Measurements from ENCODE around the gene TBC1D2B. TPM values are rescaled to one million over a fixed set of nuclear protein-coding genes. Genes with fewer than 3 reads are reported as not detected.
"Not testable (repeated sequence)": the region's sequence is repeated elsewhere in the genome, so short reads cannot be mapped to it uniquely, and the experiment has no call there.

TBC1D2B gene
- polyA plus RNA-seq, 1 experiment, result 39.8 TPM

- DNase-seq (ENCODE audit: low read depth), result no peak
- ChIA-PET CTCF (interaction anchor here (0.7 to 3.5 kb wide), 6 partner anchors 33 to 121 kb away, joined by 3 to 34 read pairs (median 4); no protein-coding TSS in a partner anchor), POLR2A (no interaction called here)
- H3K4me3 ChIP-seq (ENCODE audit: low read depth, low read length), result no peak overlapping the region
- peaks cover 34% of the 10 kb centered on the region for H3K36me3 ChIP-seq (ENCODE audit: control insufficient read depth, insufficient read depth, low read length)
- TF ChIP-seq CTCF (IDR thresholded peaks at IDR 0.05; ENCODE audit: insufficient read depth, low read depth, low read length), result no peak
- no peaks in the 10 kb centered on the region for H3K27me3 ChIP-seq (ENCODE audit: control insufficient read depth, insufficient read depth, low read length)
These were observed 78.0 kb downstream of the TBC1D2B start for GRCh38 chr15:77999486-77999885.

GRCh38 chr15:77998592-77998991 lies 78.9 kb downstream of the TBC1D2B start:
- Histone ChIP-seq H3K4me3 (ENCODE audit: low read depth, low read length) (no peak overlapping the region), H3K36me3 (ENCODE audit: control insufficient read depth, insufficient read depth, low read length) (peaks cover 29% of the 10 kb centered on the region), H3K27me3 (ENCODE audit: control insufficient read depth, insufficient read depth, low read length) (no peaks in the 10 kb centered on the region)
- DNase-seq (ENCODE audit: low read depth), result no peak
- no peak for TF ChIP-seq CTCF (IDR thresholded peaks at IDR 0.05; ENCODE audit: insufficient read depth, low read depth, low read length)
- ChIA-PET CTCF (interaction anchor here (1.6 to 3.5 kb wide), 3 partner anchors 32 to 122 kb away, joined by 4 to 34 read pairs (median 6); no protein-coding TSS in a partner anchor), POLR2A (no interaction called here)

GRCh38 chr15:77997761-77998554 lies 79.6 kb downstream of the TBC1D2B start:
- CTCF ChIA-PET, result interaction anchor here (2.0 to 3.5 kb wide), 2 partner anchors 32 to 109 kb away, joined by 6 to 34 read pairs; no protein-coding TSS in a partner anchor
- POLR2A ChIA-PET; DNase-seq (ENCODE audit: low read depth); H3K4me3 ChIP-seq (ENCODE audit: low read depth, low read length); H3K27me3 ChIP-seq (ENCODE audit: control insufficient read depth, insufficient read depth, low read length): not testable (repeated sequence)
- H3K36me3 ChIP-seq (ENCODE audit: control insufficient read depth, insufficient read depth, low read length), result peaks cover 23% of the 10 kb centered on the region

GRCh38 chr15:77997221-77997620 lies 80.3 kb downstream of the TBC1D2B start:
- POLR2A ChIA-PET; H3K27me3 ChIP-seq (ENCODE audit: control insufficient read depth, insufficient read depth, low read length); CTCF ChIA-PET: not testable (repeated sequence)

GRCh38 chr15:77996713-77997171 lies 80.8 kb downstream of the TBC1D2B start:
- H3K4me3 ChIP-seq (ENCODE audit: low read depth, low read length); CTCF ChIA-PET; H3K27me3 ChIP-seq (ENCODE audit: control insufficient read depth, insufficient read depth, low read length); DNase-seq (ENCODE audit: low read depth); POLR2A ChIA-PET: not testable (repeated sequence)
- peaks cover 17% of the 10 kb centered on the region for H3K36me3 ChIP-seq (ENCODE audit: control insufficient read depth, insufficient read depth, low read length)

More at GRCh38 chr15:77997221-77997620, 80.3 kb downstream of the TBC1D2B start:
- peaks cover 17% of the 10 kb centered on the region for H3K36me3 ChIP-seq (ENCODE audit: control insufficient read depth, insufficient read depth, low read length)
- not testable (repeated sequence) for H3K4me3 ChIP-seq (ENCODE audit: low read depth, low read length); DNase-seq (ENCODE audit: low read depth)

- POLR2A ChIA-PET; CTCF ChIA-PET; H3K4me3 ChIP-seq (ENCODE audit: low read depth, low read length); H3K27me3 ChIP-seq (ENCODE audit: control insufficient read depth, insufficient read depth, low read length); DNase-seq (ENCODE audit: low read depth): not testable (repeated sequence)
- H3K36me3 ChIP-seq (ENCODE audit: control insufficient read depth, insufficient read depth, low read length), result peaks cover 15% of the 10 kb centered on the region
These were observed 81.3 kb downstream of the TBC1D2B start for GRCh38 chr15:77996226-77996625.

- POLR2A ChIA-PET; DNase-seq (ENCODE audit: low read depth); H3K36me3 ChIP-seq (ENCODE audit: control insufficient read depth, insufficient read depth, low read length); H3K4me3 ChIP-seq (ENCODE audit: low read depth, low read length); CTCF ChIA-PET; H3K27me3 ChIP-seq (ENCODE audit: control insufficient read depth, insufficient read depth, low read length): not testable (repeated sequence)
These were observed 82.0 kb downstream of the TBC1D2B start for GRCh38 chr15:77995537-77995918.
